NCI-H1417 treated with DMSO at 0.1 percent for 48 hours (cell line): ENCODE data around the gene LGALS8.
"Not testable (repeated sequence)": the region's sequence is repeated elsewhere in the genome, so short reads cannot be mapped to it uniquely, and the experiment has no call there.

Experiments used
- DNase-seq: peaks from one replicate; lab custom pipeline; 2025; lab: John Stamatoyannopoulos, UW

The LGALS8 gene

DNA sequence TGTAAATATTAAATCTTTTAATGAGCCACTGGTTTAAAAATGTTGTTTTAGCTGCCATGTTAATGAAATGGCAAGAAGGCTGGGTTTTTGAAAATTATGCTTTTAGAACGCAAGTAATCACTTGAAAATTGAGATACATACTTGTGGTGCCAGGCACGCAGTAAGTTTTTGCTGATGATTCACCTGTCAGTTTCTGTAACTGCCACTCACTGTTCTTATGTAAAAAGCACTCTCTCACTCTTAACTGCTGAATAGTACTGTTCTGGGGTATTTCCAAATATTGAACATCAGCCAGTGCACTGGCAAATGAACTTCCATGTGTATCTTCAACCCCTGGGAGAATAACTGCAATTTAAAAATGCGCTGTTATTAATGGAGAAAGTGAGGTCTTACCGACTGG, 17.9 kb downstream of the LGALS8 start:
- DNase-seq = no peak

DNA sequence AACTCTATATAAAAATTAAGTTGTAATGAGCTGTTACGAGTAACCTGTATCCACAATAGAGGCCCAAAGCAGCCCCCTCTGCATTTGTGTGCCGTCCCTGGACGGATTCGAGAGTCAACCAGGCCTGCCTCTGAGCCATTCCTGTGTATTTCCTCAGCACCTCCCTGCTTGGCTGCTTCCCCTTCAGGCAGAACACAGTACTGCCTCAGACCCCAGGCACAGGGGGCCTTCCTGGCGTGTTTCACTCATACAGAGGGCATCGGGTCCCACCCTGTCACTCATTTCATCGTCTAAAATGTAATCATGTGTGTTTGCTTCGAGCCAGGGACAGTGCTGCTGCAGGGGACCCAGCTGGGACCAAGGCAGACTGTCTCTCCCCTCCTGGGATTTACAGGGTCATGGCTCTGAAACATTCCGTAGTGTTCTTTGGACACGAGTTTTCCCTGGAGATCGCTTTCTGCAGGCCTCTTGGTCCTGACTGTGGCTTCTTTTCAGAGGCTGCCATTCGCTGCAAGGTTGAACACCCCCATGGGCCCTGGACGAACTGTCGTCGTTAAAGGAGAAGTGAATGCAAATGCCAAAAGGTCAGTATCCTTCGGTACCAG, 19.4 kb downstream of the LGALS8 start:
- no peak for DNase-seq

DNA sequence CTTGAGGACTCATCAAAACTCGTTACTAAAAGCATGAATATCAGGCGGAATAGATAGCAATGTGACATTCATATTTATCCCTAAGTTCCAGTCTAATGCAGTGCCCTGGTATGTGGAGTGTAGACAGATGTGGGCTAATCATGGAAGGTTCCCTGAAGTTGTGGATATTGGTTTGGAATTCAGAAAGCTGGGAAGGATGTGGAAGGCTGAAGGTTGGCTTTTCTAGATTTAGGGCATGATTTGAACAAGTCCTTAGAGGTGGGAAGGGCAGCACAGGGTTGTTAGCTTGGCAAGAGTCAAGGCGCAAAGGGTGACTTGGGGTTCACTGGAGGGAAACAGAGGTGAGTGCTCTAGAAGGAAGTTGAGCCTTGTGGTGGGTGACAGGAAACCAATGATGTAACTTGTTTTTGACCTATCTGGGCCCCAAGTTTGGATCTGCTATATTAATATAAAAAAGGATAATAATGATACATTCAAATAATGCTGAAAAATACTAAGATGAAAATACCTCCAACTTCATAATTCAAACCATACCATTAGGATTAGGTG, 21.9 kb downstream of the LGALS8 start:
- no peak for DNase-seq

DNA sequence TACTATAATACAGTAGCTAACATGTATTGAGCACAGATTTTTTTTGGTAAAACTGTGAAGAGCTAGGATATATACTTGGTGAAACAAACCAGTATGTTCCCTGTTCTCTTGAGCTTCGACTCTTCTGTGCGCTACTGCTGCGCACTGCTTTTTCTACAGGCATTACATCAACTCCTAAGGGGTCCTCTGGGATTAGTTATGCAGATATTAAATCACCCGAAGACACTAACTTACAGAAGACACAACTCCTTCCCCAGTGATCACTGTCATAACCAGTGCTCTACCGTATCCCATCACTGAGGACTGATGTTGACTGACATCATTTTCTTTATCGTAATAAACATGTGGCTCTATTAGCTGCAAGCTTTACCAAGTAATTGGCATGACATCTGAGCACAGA, 24.7 kb downstream of the LGALS8 start:
- no peak for DNase-seq

DNA sequence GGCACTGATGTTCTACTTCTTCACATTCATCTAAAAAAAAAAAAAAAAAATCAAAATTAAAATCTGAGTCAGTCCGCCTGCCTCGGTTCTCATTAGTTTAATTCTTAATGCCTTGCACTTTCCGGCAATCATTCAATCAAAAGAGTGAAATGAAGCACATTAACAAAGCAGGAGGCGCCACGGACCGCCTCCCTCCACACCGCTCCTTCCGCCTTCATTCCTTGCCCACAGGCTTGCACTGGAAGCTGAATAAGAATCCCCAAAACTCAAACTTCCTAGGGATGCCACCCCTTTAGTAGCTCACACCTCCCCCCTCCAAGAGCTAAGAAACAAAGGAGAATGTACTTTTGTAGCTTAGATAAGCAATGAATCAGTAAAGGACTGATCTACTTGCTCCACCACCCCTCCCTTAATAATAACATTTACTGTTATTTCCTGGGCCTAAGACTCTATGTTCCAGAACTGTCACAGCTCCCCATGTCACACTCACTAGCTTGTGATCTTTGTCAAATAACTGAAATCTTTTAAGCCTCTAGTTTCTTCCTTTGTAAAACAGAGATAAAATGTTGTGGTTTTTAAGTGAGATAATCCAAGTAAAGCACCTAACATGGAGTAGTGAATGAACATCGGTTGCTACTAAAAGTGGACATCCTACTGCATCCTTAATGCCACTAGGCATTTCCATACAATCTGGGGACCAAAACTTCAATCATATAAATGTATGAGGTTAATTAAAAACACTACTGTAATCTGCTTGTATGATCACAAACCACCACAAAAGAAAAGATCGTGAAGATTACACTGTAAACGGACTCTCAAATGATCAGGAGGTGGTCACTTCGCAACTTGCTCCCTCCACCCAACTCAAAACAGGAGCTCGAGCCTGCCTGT, 27.4 kb downstream of the LGALS8 start:
- DNase-seq = no peak

DNA sequence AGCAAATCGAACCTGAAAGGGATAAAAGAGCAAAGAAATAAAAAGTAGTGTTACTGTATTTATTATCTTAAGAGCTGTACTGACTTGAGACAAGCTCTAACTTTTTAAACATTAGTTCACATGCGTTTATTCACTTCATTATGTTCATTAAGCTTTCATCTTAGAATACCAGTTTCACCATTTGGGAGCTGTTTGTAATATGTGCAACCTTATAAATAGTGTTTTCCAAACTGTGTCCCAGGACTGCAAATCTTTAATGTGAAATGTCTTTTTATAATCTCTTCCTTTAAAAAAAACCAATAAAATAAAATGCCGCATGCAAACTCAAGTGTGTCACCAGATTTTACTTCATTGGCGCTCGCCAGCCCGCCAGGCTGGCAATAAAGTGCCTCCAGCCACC, 28.3 kb downstream of the LGALS8 start:
- no peak for DNase-seq

DNA sequence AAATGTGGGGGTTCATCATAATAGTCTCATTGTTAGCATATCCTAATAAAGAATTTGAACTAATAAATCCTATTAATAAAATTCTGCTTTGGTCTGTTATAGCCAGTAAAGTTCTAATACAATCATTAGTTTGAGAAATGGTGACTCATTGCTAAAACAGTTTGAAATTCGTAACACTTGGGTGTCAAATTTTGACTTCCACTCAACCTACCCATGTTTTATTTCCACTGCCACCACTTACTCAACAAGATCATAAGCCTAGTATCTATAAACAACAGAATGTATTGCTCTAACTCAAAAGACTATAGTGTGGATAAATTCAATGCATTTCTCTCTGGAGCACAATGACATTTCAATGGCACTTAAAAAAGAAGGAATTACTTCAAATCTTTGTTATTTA, 29.1 kb downstream of the LGALS8 start:
- no peak for DNase-seq

DNA sequence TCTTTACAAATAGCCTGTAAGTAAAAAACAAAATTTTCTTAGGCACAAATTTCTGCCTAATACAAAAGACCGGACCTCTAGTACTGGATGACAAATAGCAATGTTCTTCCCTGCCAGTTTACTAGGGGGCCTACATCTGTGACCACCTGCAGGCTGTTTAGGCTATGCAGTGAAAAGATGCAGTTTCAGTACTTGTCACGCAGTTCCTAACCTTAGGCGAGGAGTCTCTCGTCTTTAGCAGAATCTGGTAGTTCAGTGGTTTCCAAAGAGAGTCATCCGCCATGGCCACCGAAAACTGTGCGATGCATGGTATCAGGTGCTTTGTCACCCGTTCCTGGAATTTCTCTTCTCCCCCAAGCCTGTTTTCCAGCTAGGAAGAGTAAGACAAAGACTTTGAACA, 29.6 kb downstream of the LGALS8 start:
- DNase-seq = no peak

DNA sequence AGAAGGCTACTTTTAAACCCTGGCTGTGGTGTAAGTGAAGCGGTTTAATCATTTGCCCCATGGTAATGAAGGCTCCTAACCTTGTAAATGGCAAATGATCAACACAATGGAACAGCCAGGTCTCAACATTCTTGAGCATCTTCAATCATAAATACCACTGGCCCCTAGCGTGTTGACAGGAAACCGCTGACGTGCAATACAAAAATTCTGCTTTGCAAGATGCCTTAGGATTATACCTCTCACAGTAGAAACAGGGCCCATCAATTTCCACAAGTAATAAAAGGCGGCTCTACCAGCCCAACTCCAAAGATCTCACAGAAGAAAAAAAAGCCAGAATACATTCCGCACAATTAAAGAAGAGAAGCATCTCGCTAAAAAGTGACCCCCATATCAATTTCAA, 32.8 kb downstream of the LGALS8 start:
- no peak for DNase-seq

DNA sequence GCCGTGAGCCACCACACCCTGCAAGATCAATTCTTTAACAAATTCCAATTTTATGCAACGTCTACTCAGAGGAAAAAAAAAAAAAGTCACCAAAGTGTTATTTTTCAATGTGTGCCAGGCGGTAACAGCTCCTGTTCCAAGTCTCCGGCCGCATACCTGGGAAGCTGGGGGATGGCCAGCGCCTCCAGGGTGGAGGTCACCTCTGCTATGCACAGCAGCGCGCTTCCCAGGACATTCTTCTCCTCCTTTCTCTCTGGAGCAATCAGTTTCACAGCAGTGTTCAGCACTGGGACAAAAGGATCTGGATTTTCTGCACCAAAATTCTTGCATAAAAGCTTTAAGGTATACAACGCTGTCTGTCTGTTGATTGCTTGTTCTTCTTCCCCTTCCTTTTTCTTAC, 34.3 kb downstream of the LGALS8 start:
- DNase-seq = no peak

DNA sequence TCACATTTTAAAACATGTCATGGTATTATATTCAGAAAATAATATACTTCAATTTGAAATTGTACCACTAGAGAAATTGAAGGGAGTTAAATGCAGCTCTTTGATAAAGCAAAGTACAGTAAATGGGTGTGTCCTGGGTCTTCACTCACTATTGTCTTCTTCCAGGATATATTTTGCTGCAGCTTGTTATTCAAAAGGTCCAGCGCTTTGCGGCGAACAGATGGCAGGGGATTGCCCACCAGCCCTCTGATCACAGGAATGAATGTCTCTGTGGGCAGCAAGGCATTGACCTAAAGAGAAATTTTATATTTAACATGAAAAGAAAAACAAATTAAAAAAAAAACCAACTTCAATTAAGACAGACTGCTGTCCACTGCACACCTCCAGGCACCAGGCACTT, 35.1 kb downstream of the LGALS8 start:
- no peak for DNase-seq

DNA sequence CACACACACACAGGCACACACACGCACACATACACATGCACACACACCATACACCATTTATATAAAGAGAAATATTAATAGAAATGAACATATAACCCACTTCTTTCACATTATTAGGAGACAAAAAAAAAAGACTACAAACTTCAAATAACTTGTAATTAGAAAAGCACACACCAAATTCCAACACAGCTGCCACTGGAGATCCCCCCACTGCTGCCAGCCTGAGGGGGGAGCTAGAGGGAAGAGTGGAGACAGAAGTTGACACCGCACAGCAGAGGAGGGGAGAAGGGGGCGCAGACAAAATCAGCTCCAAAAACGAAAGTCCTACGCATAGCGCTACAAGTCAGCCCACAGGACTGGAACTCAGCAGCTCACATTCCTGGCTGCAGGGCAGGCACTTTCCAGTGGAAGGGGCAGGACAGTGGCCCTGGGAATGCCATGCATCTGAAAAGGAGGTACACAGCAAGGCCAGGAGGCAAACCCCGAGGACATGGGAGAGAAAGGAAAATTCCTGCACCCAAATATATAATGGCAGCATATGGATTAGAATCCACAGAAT, 36.5 kb downstream of the LGALS8 start:
- DNase-seq = no peak

DNA sequence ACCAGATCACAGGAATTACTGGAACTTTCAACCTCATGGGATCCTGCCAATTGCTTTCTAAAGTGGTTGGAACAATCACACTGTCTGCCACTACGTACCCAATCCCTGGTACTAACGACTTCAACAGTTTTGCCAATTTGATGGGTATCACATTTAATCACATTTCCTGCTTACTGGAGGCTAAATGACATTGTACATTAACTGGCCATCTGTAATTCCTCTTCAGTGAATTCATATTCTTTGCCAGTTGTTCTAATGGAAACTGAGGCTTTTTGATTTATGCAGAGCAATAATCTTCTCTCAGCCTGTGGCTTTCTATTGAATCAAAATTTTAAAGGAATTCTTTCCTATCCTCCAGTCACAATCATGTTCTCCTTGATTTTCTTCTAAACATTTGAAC, 38.2 kb downstream of the LGALS8 start:
- DNase-seq = no peak

DNA sequence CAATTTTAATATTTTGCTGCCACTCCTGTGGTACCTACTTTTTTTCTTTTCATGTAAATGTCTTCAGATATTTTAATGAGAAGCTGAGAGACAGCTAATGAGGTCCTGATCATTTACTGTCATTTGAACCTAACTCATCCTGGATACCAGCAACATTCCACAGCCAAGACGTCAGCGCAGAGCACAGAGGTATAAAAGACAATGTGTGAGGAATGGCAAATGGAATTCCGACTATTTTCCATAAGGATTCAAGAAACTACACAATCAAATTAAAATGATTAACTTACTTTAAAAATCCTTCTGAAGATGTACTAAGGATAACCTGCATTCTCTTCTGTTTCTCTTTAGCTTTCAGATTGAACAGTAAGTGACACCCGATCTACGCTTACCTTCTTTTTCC, 41.7 kb downstream of the LGALS8 start:
- DNase-seq = no peak

DNA sequence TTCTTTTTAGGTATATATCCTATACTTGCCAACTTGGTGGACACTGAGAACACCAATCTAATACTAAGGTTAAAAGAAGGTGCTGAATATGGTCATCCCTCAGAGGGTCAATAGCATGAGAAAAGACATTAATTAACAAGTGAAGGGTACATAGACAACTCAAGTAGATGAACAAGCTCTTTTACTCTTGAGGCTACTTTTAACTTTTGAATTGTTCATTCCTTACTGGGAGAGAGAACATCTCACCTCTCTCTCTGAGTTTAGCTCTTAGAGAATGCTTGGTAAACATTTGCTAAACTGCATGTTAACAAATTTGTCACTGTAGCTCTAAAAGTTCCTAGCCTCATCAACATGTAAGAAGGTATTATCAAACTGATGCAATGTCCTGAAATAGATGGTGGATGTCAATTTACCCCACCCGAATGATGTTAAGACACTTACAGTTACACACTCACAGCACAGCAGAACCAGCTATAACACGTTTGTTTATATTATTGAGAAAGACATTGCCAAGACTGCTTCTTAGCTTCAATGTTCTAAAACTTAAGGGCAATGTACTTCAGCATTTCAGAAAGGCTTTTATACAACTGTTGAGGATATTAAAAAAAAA, 44.6 kb downstream of the LGALS8 start:
- DNase-seq = no peak

DNA sequence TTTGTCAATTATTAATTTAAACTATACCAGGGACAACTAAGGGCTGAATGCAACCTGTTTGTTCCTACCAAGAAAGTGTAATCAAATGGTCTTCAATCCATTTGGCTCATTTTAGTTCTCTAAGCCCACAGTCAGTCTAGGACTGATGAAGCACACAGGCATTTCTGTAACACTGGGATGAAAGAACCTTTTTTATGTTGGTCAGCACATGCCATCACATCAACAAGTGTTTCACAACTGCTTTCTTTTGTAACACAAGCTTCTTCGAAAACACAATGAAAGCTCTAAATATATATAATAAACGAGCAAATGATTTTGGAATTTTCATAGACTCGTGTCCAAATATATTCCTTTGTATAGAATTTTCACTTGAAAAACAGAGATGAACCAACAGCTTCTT, 51.7 kb downstream of the LGALS8 start:
- DNase-seq = no peak

DNA sequence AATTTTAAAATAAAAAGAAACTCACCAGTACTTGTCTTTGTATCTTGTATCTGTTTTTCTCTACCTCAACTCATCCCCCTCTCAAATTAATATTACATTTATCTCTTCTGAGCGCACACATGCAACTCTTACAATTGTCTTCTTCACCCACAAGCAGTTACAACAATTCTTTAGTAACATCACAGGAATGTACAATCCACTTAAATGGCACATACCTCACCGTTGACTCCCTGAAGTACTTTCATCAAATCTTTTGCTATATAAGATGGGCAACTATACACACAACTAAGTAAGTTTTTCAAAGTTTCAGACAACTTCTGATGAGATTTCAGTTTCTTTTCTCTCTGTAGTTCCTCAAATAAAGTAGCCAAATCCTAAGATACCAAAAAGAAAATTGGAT, 52.2 kb downstream of the LGALS8 start:
- no peak for DNase-seq

DNA sequence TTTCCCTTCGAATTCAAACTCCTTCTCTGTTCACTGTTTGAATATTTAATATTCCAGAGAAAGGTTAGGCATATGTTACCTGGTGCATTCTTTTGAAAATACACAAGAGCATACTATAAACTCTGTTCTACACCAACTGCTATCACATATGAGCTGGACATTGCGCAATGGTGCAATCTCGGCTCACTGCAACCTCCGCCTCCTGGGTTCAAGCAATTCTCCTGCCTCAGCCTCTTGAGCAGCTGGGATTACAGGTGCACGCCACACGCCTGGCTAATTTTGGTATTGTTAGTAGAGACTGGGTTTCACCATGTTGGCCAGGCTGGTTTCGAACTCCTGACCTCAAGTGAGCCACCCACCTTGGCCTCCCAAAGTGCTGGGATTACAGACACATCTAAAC, 53.3 kb downstream of the LGALS8 start:
- not testable (repeated sequence) for DNase-seq

DNA sequence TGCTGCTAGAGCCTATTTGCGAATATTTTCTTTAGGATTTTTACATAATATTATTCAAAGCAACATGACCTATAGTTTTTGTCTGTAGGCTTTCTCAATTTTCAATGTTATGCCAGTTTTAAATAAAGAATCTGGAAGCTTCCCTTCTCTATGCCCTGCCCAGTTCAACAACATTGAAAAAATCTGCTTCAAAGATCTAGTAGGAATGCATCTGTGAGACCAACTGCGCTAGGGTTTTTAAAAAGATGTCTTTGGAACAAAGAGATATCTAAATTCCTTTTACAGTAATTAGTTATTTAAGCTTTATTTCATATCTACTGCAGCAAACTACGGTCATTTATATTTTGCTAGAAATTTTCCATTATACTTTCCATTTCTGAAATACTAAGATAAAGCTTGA, 54.9 kb downstream of the LGALS8 start:
- no peak for DNase-seq

DNA sequence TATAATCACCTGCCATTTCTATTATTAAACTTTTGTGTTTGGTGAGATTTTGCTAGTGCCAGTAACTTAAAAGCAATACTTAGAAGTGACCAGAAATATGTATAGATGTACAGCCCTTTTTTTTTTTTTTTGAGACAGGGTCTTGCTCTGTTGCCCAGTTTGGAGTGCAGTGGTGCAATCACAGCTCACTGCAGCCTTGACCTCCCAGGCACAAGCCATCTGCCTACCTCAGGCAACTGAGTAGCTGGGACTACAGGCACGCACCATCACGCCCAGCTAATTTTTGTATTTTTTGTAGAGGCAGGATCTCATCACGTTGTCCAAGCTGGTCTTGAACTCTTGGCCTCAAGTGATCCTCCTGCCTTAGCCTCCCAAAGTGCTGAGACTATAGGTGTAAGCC, 56.6 kb downstream of the LGALS8 start:
- DNase-seq = not testable (repeated sequence)

DNA sequence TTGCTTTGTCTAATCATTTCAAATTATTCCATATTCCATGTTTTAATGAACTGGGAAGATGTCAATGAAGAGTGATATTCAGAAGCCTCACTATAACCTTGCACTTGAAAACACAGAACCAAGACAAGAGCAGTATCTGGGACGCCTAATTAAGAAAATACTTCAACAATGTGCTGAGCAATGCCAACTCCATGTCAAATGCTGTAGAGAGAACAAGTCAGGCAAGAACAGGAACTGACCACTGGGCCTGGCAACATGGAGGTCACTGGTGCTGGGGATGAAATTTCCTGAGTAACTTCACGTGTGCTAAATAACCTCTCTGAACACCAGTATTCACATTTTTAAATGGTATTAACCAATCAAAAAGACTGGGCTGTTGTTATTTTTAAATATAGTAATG, 57.7 kb downstream of the LGALS8 start:
- no peak for DNase-seq

DNA sequence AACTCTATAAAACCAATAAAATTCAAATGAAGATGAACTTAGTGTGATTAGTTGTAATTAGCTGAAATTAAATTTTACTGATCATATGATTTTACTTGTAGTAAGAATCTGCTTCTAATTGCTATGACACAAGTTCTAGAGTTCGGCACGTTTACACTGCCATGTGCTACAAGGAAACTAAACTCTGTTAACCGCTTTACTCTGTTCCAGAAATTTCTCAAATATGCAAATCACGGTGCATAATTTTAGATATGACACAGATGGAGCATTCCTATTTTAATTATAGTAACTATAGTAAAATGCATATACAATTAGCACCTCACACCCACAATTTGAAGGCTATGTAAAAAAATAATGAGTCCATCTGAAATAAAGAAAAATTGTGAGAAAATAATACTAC, 65.7 kb downstream of the LGALS8 start:
- no peak for DNase-seq
